HG02840 (cell line): Measurements from ENCODE around the gene RPS15.
"Not testable (repeated sequence)": the region's sequence is repeated elsewhere in the genome, so short reads cannot be mapped to it uniquely, and the experiment has no call there.

Experiments
- ATAC-seq: cut with Tn5 transposase; IDR thresholded peaks from one replicate; pipeline ENCODE4 v1.9.1; 2021; ENCODE audit warnings: mild to moderate bottlenecking, moderate library complexity, moderate number of reproducible peaks; ENCODE audit not compliant: unreplicated experiment, low FRiP score

Gene RPS15

GRCh38 chr19:1466018-1466460, 27.8 kb downstream of the RPS15 start:
- ATAC-seq = no peak

GRCh38 chr19:1466461-1467214, 28.4 kb downstream of the RPS15 start:
- ATAC-seq = no peak

DNA sequence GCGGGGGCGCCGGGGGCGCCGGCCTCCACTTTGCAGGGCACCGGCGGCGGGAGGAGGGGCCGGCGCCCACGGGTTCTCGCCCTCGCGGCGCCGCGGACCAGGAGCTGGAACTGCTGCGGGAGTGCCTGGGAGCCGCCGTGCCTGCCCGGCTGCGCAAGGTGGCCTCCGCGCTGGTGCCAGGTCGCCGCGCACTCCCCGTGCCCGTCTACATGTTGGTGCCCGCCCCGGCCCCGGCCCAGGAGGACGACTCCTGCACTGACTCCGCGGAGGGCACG, 29.0 kb downstream of the RPS15 start:
- no peak for ATAC-seq

DNA sequence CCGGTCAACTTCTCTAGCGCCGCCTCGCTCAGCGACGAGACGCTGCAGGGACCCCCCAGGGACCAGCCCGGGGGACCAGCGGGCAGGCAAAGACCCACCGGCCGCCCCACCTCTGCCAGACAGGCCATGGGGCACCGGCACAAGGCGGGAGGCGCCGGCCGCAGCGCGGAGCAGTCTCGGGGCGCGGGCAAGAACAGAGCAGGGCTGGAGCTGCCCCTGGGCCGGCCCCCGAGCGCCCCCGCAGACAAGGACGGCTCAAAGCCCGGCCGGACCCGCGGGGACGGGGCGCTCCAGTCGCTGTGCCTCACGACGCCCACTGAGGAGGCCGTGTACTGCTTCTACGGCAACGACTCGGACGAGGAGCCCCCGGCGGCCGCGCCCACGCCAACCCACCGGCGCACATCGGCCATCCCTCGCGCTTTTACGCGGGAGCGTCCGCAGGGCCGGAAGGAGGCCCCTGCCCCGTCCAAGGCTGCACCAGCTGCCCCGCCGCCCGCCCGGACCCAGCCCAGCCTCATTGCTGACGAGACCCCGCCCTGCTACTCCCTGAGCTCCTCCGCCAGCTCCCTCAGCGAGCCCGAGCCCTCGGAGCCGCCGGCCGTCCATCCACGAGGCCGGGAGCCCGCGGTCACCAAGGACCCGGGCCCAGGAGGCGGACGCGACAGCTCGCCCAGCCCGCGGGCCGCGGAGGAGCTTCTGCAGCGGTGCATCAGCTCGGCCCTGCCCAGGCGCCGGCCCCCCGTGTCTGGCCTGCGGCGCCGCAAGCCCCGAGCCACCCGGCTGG, 29.5 kb downstream of the RPS15 start:
- no peak for ATAC-seq

DNA sequence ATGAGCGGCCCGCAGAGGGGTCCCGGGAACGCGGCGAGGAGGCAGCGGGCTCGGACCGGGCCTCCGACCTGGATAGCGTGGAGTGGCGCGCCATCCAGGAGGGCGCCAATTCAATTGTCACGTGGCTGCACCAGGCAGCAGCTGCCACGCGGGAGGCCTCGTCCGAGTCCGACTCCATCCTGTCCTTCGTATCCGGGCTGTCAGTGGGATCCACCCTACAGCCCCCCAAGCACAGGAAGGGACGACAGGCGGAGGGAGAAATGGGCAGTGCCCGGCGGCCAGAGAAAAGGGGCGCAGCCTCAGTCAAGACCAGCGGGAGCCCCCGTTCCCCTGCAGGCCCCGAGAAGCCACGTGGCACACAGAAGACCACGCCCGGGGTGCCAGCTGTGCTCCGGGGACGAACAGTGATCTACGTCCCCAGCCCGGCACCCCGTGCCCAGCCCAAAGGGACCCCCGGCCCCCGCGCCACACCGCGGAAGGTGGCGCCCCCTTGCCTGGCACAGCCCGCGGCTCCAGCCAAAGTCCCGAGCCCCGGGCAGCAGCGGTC, 30.2 kb downstream of the RPS15 start:
- ATAC-seq = no peak

- ATAC-seq = no peak
These were observed 30.6 kb downstream of the RPS15 start for GRCh38 chr19:1468821-1469254.

DNA sequence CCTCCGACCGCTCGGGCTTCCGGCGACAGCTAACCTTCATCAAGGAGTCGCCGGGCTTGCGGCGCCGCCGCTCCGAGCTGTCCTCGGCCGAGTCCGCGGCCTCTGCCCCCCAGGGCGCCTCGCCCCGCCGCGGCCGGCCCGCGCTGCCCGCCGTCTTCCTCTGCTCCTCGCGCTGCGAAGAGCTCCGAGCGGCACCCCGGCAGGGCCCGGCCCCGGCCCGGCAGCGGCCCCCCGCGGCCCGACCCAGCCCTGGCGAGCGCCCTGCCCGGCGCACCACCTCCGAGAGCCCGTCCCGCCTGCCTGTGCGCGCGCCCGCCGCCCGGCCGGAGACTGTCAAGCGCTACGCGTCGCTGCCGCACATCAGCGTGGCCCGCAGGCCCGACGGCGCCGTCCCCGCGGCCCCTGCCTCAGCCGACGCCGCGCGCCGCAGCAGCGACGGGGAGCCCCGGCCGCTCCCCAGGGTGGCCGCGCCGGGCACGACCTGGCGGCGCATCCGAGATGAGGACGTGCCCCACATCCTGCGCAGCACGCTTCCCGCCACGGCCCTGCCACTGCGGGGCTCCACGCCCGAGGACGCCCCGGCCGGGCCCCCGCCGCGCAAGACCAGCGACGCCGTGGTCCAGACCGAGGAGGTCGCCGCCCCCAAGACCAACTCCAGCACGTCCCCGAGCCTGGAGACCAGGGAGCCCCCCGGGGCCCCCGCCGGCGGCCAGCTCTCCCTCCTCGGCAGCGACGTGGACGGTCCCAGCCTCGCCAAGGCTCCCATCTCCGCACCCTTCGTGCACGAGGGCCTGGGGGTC, 31.3 kb downstream of the RPS15 start:
- ATAC-seq = no peak

DNA sequence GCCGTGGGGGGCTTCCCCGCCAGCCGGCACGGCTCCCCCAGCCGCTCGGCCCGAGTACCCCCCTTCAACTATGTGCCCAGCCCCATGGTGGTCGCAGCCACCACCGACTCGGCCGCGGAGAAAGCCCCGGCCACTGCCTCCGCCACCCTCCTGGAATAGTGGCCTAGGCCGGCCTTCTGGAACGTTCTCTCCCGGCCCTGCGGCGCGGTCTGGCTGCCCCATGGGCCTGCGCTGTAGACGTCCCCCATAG, 31.8 kb downstream of the RPS15 start:
- no peak for ATAC-seq

- ATAC-seq = no peak
These were observed 32.3 kb downstream of the RPS15 start for GRCh38 chr19:1470305-1471009.

DNA sequence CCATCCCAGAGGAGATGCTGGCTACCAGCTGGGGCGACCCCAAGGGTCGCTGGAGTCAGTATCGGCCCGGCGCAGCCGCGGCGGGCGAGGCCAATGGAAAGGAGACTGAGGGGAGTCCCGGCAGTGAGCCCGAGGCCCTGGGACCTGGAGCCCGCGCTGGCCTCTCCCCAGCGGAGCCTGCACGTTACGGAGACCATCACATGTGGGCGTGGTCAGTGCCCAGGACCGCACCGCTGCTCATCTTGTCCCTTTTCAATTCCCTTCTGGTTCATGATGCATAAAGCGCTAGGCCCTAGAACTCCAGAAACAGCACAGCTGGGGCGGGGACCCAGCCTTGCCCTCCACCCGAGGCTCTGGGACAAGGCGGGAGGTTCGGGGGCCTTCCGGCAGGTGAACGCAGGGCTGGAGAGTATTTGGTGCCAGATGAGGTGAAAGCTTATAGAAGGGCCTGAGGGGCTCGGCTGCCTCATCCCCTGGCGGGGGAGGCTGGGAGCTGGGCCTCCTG, 32.9 kb downstream of the RPS15 start:
- ATAC-seq = no peak

DNA sequence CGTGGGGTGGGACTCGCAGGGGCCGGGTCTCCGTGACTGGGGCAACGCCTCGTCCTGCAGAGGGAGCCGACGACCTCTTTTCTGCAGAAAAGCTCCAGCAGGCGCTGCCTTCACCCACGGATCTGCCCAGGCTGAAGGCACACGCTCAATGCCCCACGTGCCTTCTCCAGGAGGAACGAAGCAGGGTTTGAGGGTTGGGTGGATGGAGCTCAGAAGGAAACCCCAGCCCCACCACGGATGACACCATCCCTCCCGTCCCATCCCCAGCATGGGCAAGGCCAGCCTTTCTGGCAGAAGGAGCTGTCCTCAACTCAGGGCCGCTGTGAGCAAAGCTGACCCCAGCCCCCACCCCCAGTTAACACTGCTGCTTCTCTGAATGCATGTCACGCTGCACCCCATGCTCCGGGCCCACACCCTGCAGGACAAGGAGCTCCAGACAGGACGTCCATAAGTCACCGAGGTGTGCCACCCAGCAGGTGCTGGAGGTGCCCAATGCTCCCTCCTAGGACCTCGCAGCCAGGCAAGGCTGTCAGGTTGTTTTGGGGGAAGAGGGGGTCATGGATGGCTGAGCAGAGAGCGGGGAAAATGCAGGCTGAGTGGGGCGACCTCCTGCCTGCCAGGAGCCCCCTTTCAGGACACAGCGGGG, 33.4 kb downstream of the RPS15 start:
- no peak for ATAC-seq

DNA sequence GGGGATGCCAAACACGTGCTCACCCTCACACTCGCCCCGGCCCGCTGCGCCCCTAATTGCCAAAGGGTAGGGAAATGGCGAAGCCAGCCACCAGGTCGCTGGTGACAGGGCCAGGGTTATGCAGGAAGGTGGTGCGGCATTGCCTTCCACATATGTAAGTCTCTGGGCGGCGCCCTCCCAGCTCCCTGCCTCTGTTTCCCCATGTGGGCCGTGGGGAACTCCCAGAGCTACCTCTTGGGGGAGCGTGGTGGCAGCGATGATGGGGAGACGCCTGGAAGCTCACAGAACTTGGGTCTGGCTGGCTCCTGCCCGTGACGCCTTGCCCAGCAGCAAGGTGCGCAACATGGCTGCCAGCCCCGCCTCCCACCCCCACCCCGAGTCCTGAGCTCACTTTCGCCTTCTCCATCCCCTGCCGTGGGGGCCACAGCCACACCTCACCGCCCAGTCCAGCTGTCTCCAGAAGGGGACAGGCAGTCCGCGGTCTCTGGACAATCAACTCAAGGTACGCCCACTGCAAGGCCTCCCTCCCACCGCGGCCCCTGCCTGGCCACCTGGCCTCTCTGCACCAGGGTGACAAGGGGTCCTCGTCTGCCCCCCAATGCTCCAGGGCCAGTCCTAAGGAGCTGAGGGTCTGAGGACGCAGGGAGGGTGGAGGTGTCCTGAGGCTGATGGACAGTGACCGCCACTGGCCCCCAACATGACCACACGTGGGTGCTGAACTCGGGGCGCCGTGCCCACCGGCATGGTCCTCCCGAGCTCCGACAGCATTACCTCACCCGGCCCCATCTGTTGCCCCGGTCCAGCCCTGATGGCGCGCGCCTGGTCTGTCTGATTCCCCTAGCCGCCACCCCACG, 34.3 kb downstream of the RPS15 start:
- ATAC-seq = no peak

DNA sequence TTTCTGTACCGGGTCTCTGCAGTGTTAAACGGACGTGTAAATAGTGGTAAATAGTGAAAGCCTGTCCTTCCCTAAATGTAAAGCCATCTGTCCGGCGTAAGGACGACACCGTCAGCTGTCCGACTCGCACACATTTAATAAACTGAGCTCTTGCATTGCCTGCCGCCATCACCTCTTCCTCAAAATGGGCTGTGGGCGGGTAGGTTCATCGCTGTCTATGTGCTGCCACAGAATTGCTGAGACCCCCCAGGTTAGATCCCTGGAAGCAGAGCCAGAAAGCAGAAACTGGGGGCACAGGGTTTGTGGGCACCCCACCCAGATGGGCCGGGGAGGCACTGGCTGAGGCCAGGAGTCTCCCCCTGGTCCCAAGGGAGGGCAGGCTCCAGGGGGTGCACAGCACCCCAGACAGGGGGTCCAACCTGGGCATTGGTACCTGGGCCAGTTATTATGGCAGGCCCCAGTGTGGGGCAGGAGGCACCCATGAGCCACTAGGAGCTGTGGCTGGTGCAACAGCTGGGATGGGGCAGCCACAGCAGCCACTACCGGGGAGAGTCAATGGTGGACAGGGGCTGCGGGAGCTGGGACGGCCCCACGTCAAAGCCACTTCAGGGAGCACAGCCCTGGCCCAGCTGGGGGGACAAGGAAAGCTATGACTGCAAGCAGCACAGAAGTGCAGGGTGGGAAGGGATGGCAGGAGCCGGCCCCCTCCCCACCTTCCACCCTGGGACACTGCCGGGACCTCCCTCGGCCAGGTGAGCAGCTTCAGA, 35.1 kb downstream of the RPS15 start:
- no peak for ATAC-seq

DNA sequence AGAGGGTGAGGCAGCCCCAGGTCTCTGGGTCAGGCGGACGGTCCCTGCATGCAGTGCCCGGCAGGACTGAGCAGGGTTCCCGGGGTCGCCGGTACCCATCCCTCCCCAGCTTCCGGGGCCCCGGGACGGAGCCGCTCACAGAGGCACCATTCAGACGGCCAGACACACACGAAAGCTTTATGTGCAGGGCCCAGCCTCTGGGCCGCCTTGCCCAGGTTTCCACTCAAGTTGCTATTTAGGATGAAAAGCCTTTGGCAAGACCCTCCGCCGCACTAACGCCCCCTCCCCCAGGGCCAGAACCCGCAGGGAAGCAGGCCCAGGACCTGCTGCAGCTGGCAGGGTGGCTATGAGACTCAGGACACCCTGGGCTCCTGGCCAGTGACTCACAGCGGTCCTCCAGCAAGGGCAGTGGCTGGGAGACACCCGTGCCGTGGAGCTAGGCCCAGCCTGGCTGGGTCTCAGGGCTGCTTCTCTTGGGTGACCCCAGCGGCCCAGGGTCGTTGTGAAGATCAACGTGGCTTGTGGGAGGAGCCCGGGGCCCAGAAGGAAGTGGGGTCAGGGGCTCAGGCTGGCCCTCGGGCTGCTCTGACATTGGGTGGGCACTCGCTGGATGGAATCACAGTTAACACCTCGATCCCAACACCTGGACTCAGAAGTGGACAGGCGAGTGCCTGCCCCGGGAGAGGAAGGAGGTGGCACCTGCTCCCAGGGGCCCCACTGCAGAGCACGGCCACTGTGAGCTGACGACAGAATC, 36.0 kb downstream of the RPS15 start:
- ATAC-seq = no peak

DNA sequence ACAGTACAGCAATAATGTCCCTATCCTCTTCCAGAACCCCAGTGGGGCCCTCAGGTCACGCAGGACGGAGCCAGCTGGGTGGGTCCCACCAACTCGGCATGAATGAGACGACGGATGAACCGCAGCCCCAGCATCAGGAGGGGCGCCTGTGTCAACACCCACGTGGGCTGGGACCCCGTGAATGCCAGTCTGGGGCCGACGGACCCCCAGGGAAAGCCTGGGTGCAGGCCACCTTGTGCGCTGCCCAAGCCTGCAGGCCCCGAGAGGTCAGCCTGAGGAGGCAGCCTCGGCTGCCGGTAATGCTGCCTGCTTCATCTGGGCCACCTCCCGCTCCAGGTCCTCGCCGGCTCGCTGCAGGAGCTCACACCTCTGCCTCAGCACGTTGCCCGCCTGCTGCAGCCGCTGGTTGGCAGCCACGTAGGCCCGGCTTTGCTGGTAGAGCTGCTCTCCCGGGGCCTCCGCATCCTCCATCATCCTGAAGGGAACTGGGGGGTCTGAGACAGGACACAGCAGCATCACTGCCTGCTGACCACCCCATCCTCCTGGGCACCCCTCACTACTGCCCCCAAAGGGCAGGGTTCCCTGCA, 36.7 kb downstream of the RPS15 start:
- no peak for ATAC-seq

- ATAC-seq = no peak
These were observed 37.7 kb downstream of the RPS15 start for GRCh38 chr19:1475751-1476437.

- ATAC-seq = not testable (repeated sequence)
These were observed 38.9 kb downstream of the RPS15 start for GRCh38 chr19:1477056-1477455.
